SK-MEL-5 (cell line): Measurements from ENCODE around the gene OR51D1. TPM values are rescaled to one million over a fixed set of nuclear protein-coding genes. Genes with fewer than 3 reads are reported as not detected.

Experiments
- DNase-seq: peaks from one replicate; pipeline ENCODE4 v3.0.0-alpha.2; 2016; ENCODE audit warnings: low read depth, low spot score
- in situ Hi-C: cut with HindIII; loops from 2 replicates; pipeline ENCODE4 v1.10.0; 2016; ENCODE audit warnings: low sequenced_read_pairs, high pct_unique_total_duplicates, low pct_unique_long_range_greater_than_20kb
- polyA plus RNA-seq, 2 experiments: library from polyadenylated mRNA; depleted of rRNA; stranded (reverse); fragments of >200 nt; gene quantifications; 2 replicates each; pipeline ENCODE4 v1.2.3, GENCODE V29; 2015
- total RNA-seq: library from RNA; depleted of rRNA; stranded (reverse); fragments of >200 nt; shearing (Covaris generic); gene quantifications from 2 replicates; pipeline ENCODE4 v1.2.3, GENCODE V29; 2014; rRNA removed

Gene OR51D1
- total RNA-seq = not detected in 2 replicates
- polyA plus RNA-seq (2015; cell fraction: cytosol; rRNA removed) = not detected in 2 replicates
- polyA plus RNA-seq (2015; cell fraction: nucleus; rRNA removed) = not detected in 2 replicates

- peak; percentile 78 for DNase-seq
- in situ Hi-C loops = no loop called here
Observed at GRCh38 chr11:4636962-4637661, at the start of gene OR51D1. Gene OR51D1, plus strand, starts transcription at chr11:4637477. Its CDS starts 2,314 bp downstream, at chr11:4639791.

- in situ Hi-C loops = no loop called here
- no peak for DNase-seq
Observed at GRCh38 chr11:4589017-4589416, 48.3 kb upstream of the OR51D1 start.

- DNase-seq = no peak
- in situ Hi-C loops = no loop called here
Observed at GRCh38 chr11:4593739-4594138, 43.5 kb upstream of the OR51D1 start, which contains the start of gene OR52I1. Gene OR52I1, plus strand, starts transcription at chr11:4594039. Its CDS starts 0 bp downstream, at chr11:4594039.

GRCh38 chr11:4605057-4605456 is 32.2 kb upstream of the OR51D1 start:
- in situ Hi-C loops = no loop called here
- no peak for DNase-seq

- no peak for DNase-seq
- in situ Hi-C loops = no loop called here
Observed at GRCh38 chr11:4606231-4607015, 30.9 kb upstream of the OR51D1 start.

GRCh38 chr11:4607096-4607495 is 30.2 kb upstream of the OR51D1 start:
- DNase-seq = peak; percentile 20
- in situ Hi-C loops = no loop called here

- in situ Hi-C loops = no loop called here
- DNase-seq = peak; percentile 96
Observed at GRCh38 chr11:4607781-4608666, 29.3 kb upstream of the OR51D1 start, which contains the start of gene TRIM68. Gene TRIM68, minus strand, starts transcription at chr11:4608231. Its CDS starts 2,727 bp downstream, at chr11:4605504.

GRCh38 chr11:4610258-4610935 is 26.9 kb upstream of the OR51D1 start:
- no peak for DNase-seq
- in situ Hi-C loops = no loop called here

GRCh38 chr11:4611986-4612385 is 25.3 kb upstream of the OR51D1 start:
- no peak for DNase-seq
- in situ Hi-C loops = no loop called here

- DNase-seq = no peak
- in situ Hi-C loops = no loop called here
Observed at GRCh38 chr11:4615856-4616444, 21.3 kb upstream of the OR51D1 start.

GRCh38 chr11:4619514-4619913 is 17.8 kb upstream of the OR51D1 start:
- no peak for DNase-seq

GRCh38 chr11:4626207-4627099 is 10.8 kb upstream of the OR51D1 start:
- peak; percentile 84 for DNase-seq
- in situ Hi-C loops = no loop called here

More at GRCh38 chr11:4619514-4619913, 17.8 kb upstream of the OR51D1 start:
- in situ Hi-C loops = no loop called here

GRCh38 chr11:4636136-4636535 is 1.1 kb upstream of the OR51D1 start:
- in situ Hi-C loops = no loop called here
- no peak for DNase-seq

GRCh38 chr11:4637662-4638047 is 378 bp downstream of the OR51D1 start:
- in situ Hi-C loops = no loop called here
- no peak for DNase-seq

- in situ Hi-C loops = no loop called here
- no peak for DNase-seq
Observed at GRCh38 chr11:4639931-4640330, 2.7 kb downstream of the OR51D1 start.

GRCh38 chr11:4641501-4641900 is 4.2 kb downstream of the OR51D1 start:
- in situ Hi-C loops = no loop called here
- no peak for DNase-seq
